Keratinocyte (primary cell): ENCODE results near the gene NDUFAF8. TPM values are rescaled to one million over a fixed set of nuclear protein-coding genes. Genes with fewer than 3 reads are reported as not detected.

Experiments
- DNase-seq: peaks from one replicate; pipeline ENCODE4 v3.0.0-alpha.2; 2011; ENCODE audit warnings: low read depth, missing footprints, low spot score
- FAIRE-seq: peaks from 2 replicates; lab custom pipeline; 2011; peaks lifted over from hg19 to GRCh38; lab: Jason Lieb, UNC
- H2AFZ ChIP-seq: 2 replicates; pipeline ENCODE4 v1.6.0; 2012; ENCODE audit warnings: low read length, control low read depth, inconsistent platforms; ENCODE audit not compliant: control insufficient read depth
- H3K27ac ChIP-seq: 2 replicates; pipeline ENCODE4 v1.5.1; 2011; ENCODE audit warnings: low read length; ENCODE audit not compliant: control insufficient read depth, insufficient read depth
- H3K27me3 ChIP-seq: 3 replicates; pipeline ENCODE4 v1.6.0; 2011; ENCODE audit warnings: low read length; ENCODE audit not compliant: control insufficient read depth, insufficient read depth; ENCODE audit errors: extremely low read depth
- H3K36me3 ChIP-seq, 2 experiments: 2 replicates in 1 of 2; 3 replicates in 1 of 2; pipeline ENCODE4 v1.5.1; 2011; ENCODE audit warnings: low read length in 2 of 2, mild to moderate bottlenecking in 1 of 2; ENCODE audit not compliant: control insufficient read depth in 2 of 2, insufficient read depth in 2 of 2; ENCODE audit errors: extremely low read depth in 1 of 2
- H3K4me1 ChIP-seq: 3 replicates; pipeline ENCODE4 v1.5.1; 2011; ENCODE audit warnings: low read length; ENCODE audit not compliant: control insufficient read depth, insufficient read depth; ENCODE audit errors: extremely low read depth
- H3K4me2 ChIP-seq: 3 replicates; pipeline ENCODE4 v1.6.0; 2011; ENCODE audit warnings: low read depth, low read length; ENCODE audit not compliant: control insufficient read depth, insufficient read depth; ENCODE audit errors: extremely low read depth
- H3K4me3 ChIP-seq, 3 experiments: fragments of 200-600 bp in 1 of 3; sonication (generic) in 1 of 3; 2 replicates in 2 of 3; 3 replicates in 1 of 3; pipeline ENCODE4 v1.5.1; 2011 to 2016; ENCODE audit warnings: low read length in 3 of 3, mild to moderate bottlenecking in 3 of 3, control low read depth in 2 of 3, inconsistent platforms in 1 of 3, low read depth in 1 of 3, mixed read lengths in 1 of 3, mixed run types in 1 of 3, moderate library complexity in 1 of 3; ENCODE audit not compliant: control insufficient read depth in 2 of 3, insufficient read depth in 2 of 3; ENCODE audit errors: extremely low read depth in 1 of 3
- H3K79me2 ChIP-seq: 2 replicates; pipeline ENCODE4 v1.6.0; 2012; ENCODE audit warnings: low read length; ENCODE audit not compliant: control insufficient read depth, insufficient read depth
- H3K9ac ChIP-seq: 3 replicates; pipeline ENCODE4 v1.6.0; 2011; ENCODE audit warnings: low read length; ENCODE audit not compliant: control insufficient read depth, insufficient read depth; ENCODE audit errors: extremely low read depth
- H3K9me1 ChIP-seq: 3 replicates; pipeline ENCODE4 v1.6.0; 2011; ENCODE audit warnings: low read length; ENCODE audit not compliant: control insufficient read depth, insufficient read depth; ENCODE audit errors: extremely low read depth
- H3K9me3 ChIP-seq: 2 replicates; pipeline ENCODE4 v1.5.1; 2012; ENCODE audit warnings: low read depth, low read length; ENCODE audit not compliant: control insufficient read depth
- H4K20me1 ChIP-seq: 3 replicates; pipeline ENCODE4 v1.6.0; 2011; ENCODE audit warnings: low read length; ENCODE audit not compliant: control insufficient read depth, insufficient read depth; ENCODE audit errors: extremely low read depth
- CTCF ChIP-seq, 3 experiments: IDR thresholded peaks in 1 of 3; conservative IDR thresholded peaks in 1 of 3; optimal IDR thresholded peaks in 1 of 3; 2 replicates in 2 of 3; 3 replicates in 1 of 3; pipeline versions ENCODE3 to v1.5.1; 2011; ENCODE audit warnings: low read length in 3 of 3, mild to moderate bottlenecking in 3 of 3, moderate library complexity in 2 of 3, control low read depth in 1 of 3, inconsistent platforms in 1 of 3; ENCODE audit not compliant: insufficient read depth in 2 of 3; ENCODE audit errors: extremely low read depth in 1 of 3
- EZH2 ChIP-seq: IDR thresholded peaks from one replicate; pipeline ENCODE4 v1.6.1; 2012; ENCODE audit warnings: inconsistent platforms, mild to moderate bottlenecking, low read length, moderate library complexity
- dilution Hi-C: fragments of 300-500 bp; cut with MboI; formaldehyde crosslinking; loops from one replicate; pipeline ENCODE4 v1.7.0; 2020; ENCODE audit warnings: low sequenced_read_pairs; ENCODE audit not compliant: extremely low pct_ligation_motif_present
- polyA plus RNA-seq, 5 experiments: library from polyadenylated mRNA; depleted of rRNA in 3 of 5; stranded (reverse) in 3 of 5; stranded (forward) in 1 of 5; unstranded in 1 of 5; fragments of >200 nt; gene quantifications; 1 replicate in 1 of 5; 2 replicates in 3 of 5; 3 replicates in 1 of 5; pipeline versions ENCODE4 v1.2.1 to v1.2.3, GENCODE V29; 2011 to 2012; ENCODE audit warnings: missing spikeins in 2 of 5, low read depth in 1 of 5, low replicate concordance in 1 of 5

The NDUFAF8 gene
- polyA plus RNA-seq, 1 donor (not counting 4 experiments of a cell fraction or from before 2014, with no cell fraction given) = 171 TPM

GRCh38 chr17:81244358-81245023 lies 5.4 kb downstream of the NDUFAF8 start:
- TF ChIP-seq EZH2 (no peak), CTCF (optimal IDR thresholded peaks at IDR 0.05 in 1 of 3, IDR thresholded peaks at IDR 0.05 in 1 of 3, conservative IDR thresholded peaks at IDR 0.05 in 1 of 3; ENCODE audit: extremely low read depth in 1 of 3, insufficient read depth in 2 of 3, low read length in 3 of 3) (no peak)
- H3K9ac ChIP-seq = no peak overlapping the region
- no peaks in the 10 kb centered on the region for H4K20me1 ChIP-seq
- no peak overlapping the region for H2AFZ ChIP-seq
- dilution Hi-C loops = no loop called here
- H3K9me3 ChIP-seq = no peaks in the 10 kb centered on the region
- no peak overlapping the region for H3K4me3 ChIP-seq
- no peak for DNase-seq
- H3K4me1 ChIP-seq = peaks cover 13% of the 10 kb centered on the region
- peaks cover 4 to 6% of the 10 kb centered on the region in 2 experiments for H3K36me3 ChIP-seq
- FAIRE-seq = no peak
- H3K9me1 ChIP-seq = no peaks in the 10 kb centered on the region
- no peaks in the 10 kb centered on the region for H3K27me3 ChIP-seq
- H3K79me2 ChIP-seq = peaks cover 19% of the 10 kb centered on the region
- H3K27ac ChIP-seq = no peak overlapping the region
- H3K4me2 ChIP-seq = no peak overlapping the region

GRCh38 chr17:81245024-81245664 lies 6.0 kb downstream of the NDUFAF8 start:
- FAIRE-seq (no peak), DNase-seq (no peak)
- H3K4me2 ChIP-seq = no peak overlapping the region
- no peak overlapping the region for H3K4me3 ChIP-seq
- dilution Hi-C loops = no loop called here
- TF ChIP-seq EZH2 = no peak
- TF ChIP-seq CTCF (optimal IDR thresholded peaks at IDR 0.05 in 1 of 3, IDR thresholded peaks at IDR 0.05 in 1 of 3, conservative IDR thresholded peaks at IDR 0.05 in 1 of 3; ENCODE audit: extremely low read depth in 1 of 3, insufficient read depth in 2 of 3, low read length in 3 of 3) = no peak
- H3K9me3 ChIP-seq = no peaks in the 10 kb centered on the region
- no peaks in the 10 kb centered on the region for H4K20me1 ChIP-seq
- no peaks in the 10 kb centered on the region for H3K9me1 ChIP-seq
- H3K4me1 ChIP-seq = peaks cover 8% of the 10 kb centered on the region
- H3K27me3 ChIP-seq = no peaks in the 10 kb centered on the region
- H3K9ac ChIP-seq = no peak overlapping the region
- no peak overlapping the region for H2AFZ ChIP-seq
- H3K79me2 ChIP-seq = peaks cover 14% of the 10 kb centered on the region
- peaks cover 6 to 8% of the 10 kb centered on the region in 2 experiments for H3K36me3 ChIP-seq
- H3K27ac ChIP-seq = no peak overlapping the region
